ENCODE data around the gene IL17B. TPM values are rescaled to one million over a fixed set of nuclear protein-coding genes. Genes with fewer than 3 reads are reported as not detected.

IL17B gene
- total RNA-seq, 1 donor from 2014 or later, result not detected

DNA sequence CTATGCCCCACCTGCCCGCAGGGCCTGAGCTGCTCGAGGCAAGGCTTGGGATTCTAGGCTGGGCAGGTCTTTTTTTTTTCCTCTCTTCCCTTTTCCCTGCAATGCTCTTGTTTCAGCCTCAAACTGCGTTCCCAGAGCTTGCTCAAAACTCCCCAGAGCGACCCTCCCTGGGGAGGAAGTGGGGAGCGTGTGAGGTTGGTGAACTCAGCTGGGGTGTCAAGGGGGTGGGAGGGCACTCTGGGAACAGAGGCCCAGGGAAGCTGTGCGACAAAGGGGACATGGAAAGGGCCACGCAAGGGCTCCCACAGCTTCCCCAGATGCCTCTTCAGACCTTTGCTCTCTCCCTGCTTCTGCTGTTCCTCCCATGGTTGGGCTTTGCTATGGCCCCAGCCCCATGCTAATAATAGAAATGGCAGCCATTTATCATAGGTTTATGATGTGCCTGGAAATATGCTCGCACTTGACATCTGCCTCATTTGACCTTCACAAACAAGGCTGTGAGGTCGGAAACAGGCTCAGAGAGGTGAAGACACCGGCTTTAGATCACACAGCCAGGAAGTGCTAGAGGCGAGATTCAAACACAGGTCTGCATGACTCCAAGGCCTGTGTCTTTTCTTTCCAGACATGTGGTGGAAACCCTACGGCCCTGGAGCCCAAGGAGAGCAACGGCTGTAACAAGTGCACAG is 40.9 kb upstream of the IL17B start:
- H3K4me3 ChIP-seq (ENCODE audit: low read depth, low read length), result no peak overlapping the region
- no peak for DNase-seq (ENCODE audit: low read depth)
- TF ChIP-seq, protein P1, sequence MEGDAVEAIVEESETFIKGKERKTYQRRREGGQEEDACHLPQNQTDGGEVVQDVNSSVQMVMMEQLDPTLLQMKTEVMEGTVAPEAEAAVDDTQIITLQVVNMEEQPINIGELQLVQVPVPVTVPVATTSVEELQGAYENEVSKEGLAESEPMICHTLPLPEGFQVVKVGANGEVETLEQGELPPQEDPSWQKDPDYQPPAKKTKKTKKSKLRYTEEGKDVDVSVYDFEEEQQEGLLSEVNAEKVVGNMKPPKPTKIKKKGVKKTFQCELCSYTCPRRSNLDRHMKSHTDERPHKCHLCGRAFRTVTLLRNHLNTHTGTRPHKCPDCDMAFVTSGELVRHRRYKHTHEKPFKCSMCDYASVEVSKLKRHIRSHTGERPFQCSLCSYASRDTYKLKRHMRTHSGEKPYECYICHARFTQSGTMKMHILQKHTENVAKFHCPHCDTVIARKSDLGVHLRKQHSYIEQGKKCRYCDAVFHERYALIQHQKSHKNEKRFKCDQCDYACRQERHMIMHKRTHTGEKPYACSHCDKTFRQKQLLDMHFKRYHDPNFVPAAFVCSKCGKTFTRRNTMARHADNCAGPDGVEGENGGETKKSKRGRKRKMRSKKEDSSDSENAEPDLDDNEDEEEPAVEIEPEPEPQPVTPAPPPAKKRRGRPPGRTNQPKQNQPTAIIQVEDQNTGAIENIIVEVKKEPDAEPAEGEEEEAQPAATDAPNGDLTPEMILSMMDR (conservative IDR thresholded peaks at IDR 0.05; ENCODE audit: low read depth, low read length), result no peak

- TF ChIP-seq, protein P1 (conservative IDR thresholded peaks at IDR 0.05; ENCODE audit: low read depth, low read length), result no peak
- no peak for DNase-seq (ENCODE audit: low read depth)
- H3K4me3 ChIP-seq (ENCODE audit: low read depth, low read length), result no peak overlapping the region
Measured at GRCh38 chr5:149419532-149419858, 40.4 kb upstream of the IL17B start.

- H3K4me3 ChIP-seq (ENCODE audit: low read depth, low read length), result no peak overlapping the region
- no peak for DNase-seq (ENCODE audit: low read depth)
- TF ChIP-seq, protein P1 (conservative IDR thresholded peaks at IDR 0.05; ENCODE audit: low read depth, low read length), result no peak
Measured at GRCh38 chr5:149418910-149419531, 39.9 kb upstream of the IL17B start.

- H3K4me3 ChIP-seq (ENCODE audit: low read depth, low read length), result no peak overlapping the region
- DNase-seq (ENCODE audit: low read depth), result no peak
- TF ChIP-seq, protein P1 (conservative IDR thresholded peaks at IDR 0.05; ENCODE audit: low read depth, low read length), result no peak
Measured at GRCh38 chr5:149417711-149418368, 38.7 kb upstream of the IL17B start.

GRCh38 chr5:149416987-149417710 is 38.1 kb upstream of the IL17B start:
- DNase-seq (ENCODE audit: low read depth), result no peak
- no peak overlapping the region for H3K4me3 ChIP-seq (ENCODE audit: low read depth, low read length)
- TF ChIP-seq, protein P1 (conservative IDR thresholded peaks at IDR 0.05; ENCODE audit: low read depth, low read length), result no peak

DNA sequence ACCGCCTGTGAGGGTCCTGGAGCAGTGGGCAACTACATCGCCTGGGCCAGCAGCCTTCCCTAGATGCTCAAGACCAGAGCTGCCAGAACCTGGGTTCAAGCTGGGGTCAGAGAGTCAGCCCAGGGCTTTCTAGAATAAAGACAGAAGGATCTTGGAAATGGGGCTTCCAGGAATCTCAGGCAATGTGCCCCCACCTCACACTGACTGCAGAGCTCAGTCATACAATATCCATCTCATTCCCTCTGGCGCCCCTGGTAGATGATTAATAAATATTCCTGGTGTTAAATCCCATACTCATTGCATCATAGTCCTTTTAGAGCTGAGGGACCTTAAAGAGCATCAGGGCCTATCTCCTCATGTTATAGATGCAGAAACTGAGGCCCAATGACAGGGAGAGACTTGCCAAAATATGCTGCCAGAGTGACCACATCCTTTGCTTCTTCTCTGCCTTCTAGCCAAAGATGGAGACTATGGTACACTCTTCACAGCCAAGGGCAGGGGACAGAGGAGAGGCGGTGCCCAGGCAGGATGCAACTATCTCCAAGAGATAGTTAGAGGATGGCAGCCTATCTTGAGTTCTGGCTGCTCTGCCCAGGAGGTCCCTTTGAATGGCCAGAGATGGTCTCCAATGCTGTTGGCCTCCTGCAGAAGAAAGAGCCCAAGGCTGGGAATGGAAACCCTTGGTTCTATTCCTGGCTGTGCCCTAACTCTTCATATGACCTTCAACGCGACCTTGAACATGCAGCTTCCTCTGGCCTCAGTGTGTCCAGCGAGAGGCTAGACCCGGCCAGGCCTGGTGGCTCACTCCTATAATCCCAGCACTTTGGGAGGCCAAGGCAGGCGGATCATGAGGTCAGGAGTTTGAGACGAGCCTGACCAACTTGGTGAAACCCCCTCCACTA is 36.2 kb upstream of the IL17B start:
- DNase-seq (ENCODE audit: low read depth), result no peak
- TF ChIP-seq, protein P1 (conservative IDR thresholded peaks at IDR 0.05; ENCODE audit: low read depth, low read length), result no peak
- no peak overlapping the region for H3K4me3 ChIP-seq (ENCODE audit: low read depth, low read length)
